ENCODE measurements around the gene LOXHD1. TPM values are rescaled to one million over a fixed set of nuclear protein-coding genes. Genes with fewer than 3 reads are reported as not detected.
A peak's percentile ranks its signal among the peaks of the same experiment; 100 is the strongest.

The LOXHD1 gene
- total RNA-seq, 1 donor, result not detected

- no peak for TF ChIP-seq CTCF (IDR thresholded peaks at IDR 0.05; ENCODE audit: insufficient read depth, low read length)
- DNase-seq (ENCODE audit: low read depth), result no peak
- no peak overlapping the region for H3K4me3 ChIP-seq (ENCODE audit: low read depth, low read length)
Measured at GRCh38 chr18:46459789-46460455, 197.1 kb downstream of the LOXHD1 start.

- H3K4me3 ChIP-seq (ENCODE audit: low read depth, low read length), result no peak overlapping the region
- no peak for DNase-seq (ENCODE audit: low read depth)
- TF ChIP-seq CTCF (IDR thresholded peaks at IDR 0.05; ENCODE audit: insufficient read depth, low read length), result no peak
Measured at GRCh38 chr18:46458472-46458871, 198.5 kb downstream of the LOXHD1 start.

- DNase-seq (ENCODE audit: low read depth), result no peak
- TF ChIP-seq CTCF (IDR thresholded peaks at IDR 0.05; ENCODE audit: insufficient read depth, low read length), result no peak
- H3K4me3 ChIP-seq (ENCODE audit: low read depth, low read length), result no peak overlapping the region
Measured at GRCh38 chr18:46456691-46457090, 200.3 kb downstream of the LOXHD1 start.

GRCh38 chr18:46452820-46453219, 204.2 kb downstream of the LOXHD1 start:
- no peak for TF ChIP-seq CTCF (IDR thresholded peaks at IDR 0.05; ENCODE audit: insufficient read depth, low read length)
- H3K4me3 ChIP-seq (ENCODE audit: low read depth, low read length), result no peak overlapping the region
- DNase-seq (ENCODE audit: low read depth), result peak; percentile 3

- H3K4me3 ChIP-seq (ENCODE audit: low read depth, low read length), result no peak overlapping the region
- TF ChIP-seq CTCF (IDR thresholded peaks at IDR 0.05; ENCODE audit: insufficient read depth, low read length), result no peak
- DNase-seq (ENCODE audit: low read depth), result no peak
Measured at GRCh38 chr18:46449499-46449898, 207.5 kb downstream of the LOXHD1 start.

GRCh38 chr18:46449033-46449432, 208.0 kb downstream of the LOXHD1 start:
- no peak for DNase-seq (ENCODE audit: low read depth)
- no peak for TF ChIP-seq CTCF (IDR thresholded peaks at IDR 0.05; ENCODE audit: insufficient read depth, low read length)
- no peak overlapping the region for H3K4me3 ChIP-seq (ENCODE audit: low read depth, low read length)

- no peak overlapping the region for H3K4me3 ChIP-seq (ENCODE audit: low read depth, low read length)
- DNase-seq (ENCODE audit: low read depth), result no peak
- no peak for TF ChIP-seq CTCF (IDR thresholded peaks at IDR 0.05; ENCODE audit: insufficient read depth, low read length)
Measured at GRCh38 chr18:46448347-46448746, 208.7 kb downstream of the LOXHD1 start.
